Measurements from ENCODE around the gene ANK2. TPM values are rescaled to one million over a fixed set of nuclear protein-coding genes. Genes with fewer than 3 reads are reported as not detected.

ANK2 gene
- total and polyA plus RNA-seq, 2 experiments from 2014 or later: 7.7 to 40.4 TPM

DNA sequence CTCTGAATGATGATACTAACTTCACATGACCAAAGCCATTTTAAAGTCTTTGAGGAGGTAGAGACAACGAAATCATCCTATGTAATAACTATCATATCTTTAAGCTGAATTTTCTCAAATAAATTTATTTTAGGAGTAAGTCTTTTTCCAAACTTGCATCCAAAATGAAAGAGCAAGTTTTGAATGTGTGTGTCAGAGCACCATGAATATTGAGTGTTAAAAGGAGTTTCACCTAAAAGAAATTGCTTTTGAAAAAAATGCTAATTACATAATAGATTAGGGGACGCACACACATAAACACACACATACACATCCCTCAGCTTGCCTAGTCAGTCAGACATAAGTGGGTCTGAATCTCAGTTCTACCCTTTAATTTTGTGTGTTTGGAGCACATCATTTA is 1.9 kb downstream of the ANK2 start:
- H3K4me2 ChIP-seq: no peak overlapping the region
- Mint-ChIP-seq H3K4me1 (peaks cover 20% of the 10 kb centered on the region), H3K4me3 (no peak overlapping the region)

GRCh38 chr4:113052379-113052951 is 3.0 kb downstream of the ANK2 start:
- Histone ChIP-seq H4K20me1 (replicated peaks; ENCODE audit: insufficient read depth) (no peaks in the 10 kb centered on the region), H3K9me2 (ENCODE audit: insufficient read depth) (no peaks in the 10 kb centered on the region), H3K4me3 (no peak overlapping the region), H2AFZ (no peak overlapping the region), H3K4me2 (no peak overlapping the region), H3K4me1 (ENCODE audit: insufficient read depth) (peaks cover 33% of the 10 kb centered on the region), H3K27me3 (ENCODE audit: insufficient read depth) (no peaks in the 10 kb centered on the region), H3K27ac (ENCODE audit: low read depth) (0 out of 2 replicates have a peak overlapping the region, but pooled peaks have one; percentile 10), H3K36me3 (ENCODE audit: insufficient read depth) (no peaks in the 10 kb centered on the region), H3F3A (replicated peaks; ENCODE audit: low read depth) (no peaks in the 10 kb centered on the region), H3K79me2 (replicated peaks; ENCODE audit: insufficient read depth) (peaks cover 20% of the 10 kb centered on the region)
- DNase-seq (ENCODE audit: low spot score) (no peak), ATAC-seq (no peak)
- Mint-ChIP-seq H3K9me3 (no peaks in the 10 kb centered on the region), H3K27me3 (ENCODE audit: insufficient read depth, low read depth, poor library complexity) (peaks cover 2% of the 10 kb centered on the region), H3K27ac (0 out of 2 replicates have a peak overlapping the region, but pooled peaks have one; percentile 38), H3K4me3 (no peak overlapping the region), H3K36me3 (ENCODE audit: low read depth) (no peaks in the 10 kb centered on the region), H3K4me1 (peaks cover 17% of the 10 kb centered on the region)
- TF ChIP-seq ZNF331 (CRISPR knock-in tag; IDR thresholded peaks at IDR 0.05; ENCODE audit: low read depth): no peak
- no peak for TF ChIP-seq CREB1 (CRISPR knock-in tag; IDR thresholded peaks at IDR 0.05; ENCODE audit: low read depth)
- no peak for TF ChIP-seq EZH2 (IDR thresholded peaks at IDR 0.05; ENCODE audit: low read depth, unreplicated experiment)

More for the DNA sequence above, 1.9 kb downstream of the ANK2 start:
- TF ChIP-seq ZNF114 (CRISPR knock-in tag; IDR thresholded peaks at IDR 0.05): no peak
- TF ChIP-seq JUNB (IDR thresholded peaks at IDR 0.05; ENCODE audit: unreplicated experiment): no peak
- TF ChIP-seq CREB1 (CRISPR knock-in tag; IDR thresholded peaks at IDR 0.05; ENCODE audit: low read depth): no peak
- TF ChIP-seq ZNF331 (CRISPR knock-in tag; IDR thresholded peaks at IDR 0.05; ENCODE audit: low read depth): no peak
- no peak for TF ChIP-seq STAT1 (IDR thresholded peaks at IDR 0.05; ENCODE audit: unreplicated experiment)
- no peak for TF ChIP-seq POLR2AphosphoS5 (IDR thresholded peaks at IDR 0.05; ENCODE audit: low read depth)
- no peak for TF ChIP-seq EZH2phosphoT487 (IDR thresholded peaks at IDR 0.05; ENCODE audit: unreplicated experiment)
- TF ChIP-seq, protein P1, sequence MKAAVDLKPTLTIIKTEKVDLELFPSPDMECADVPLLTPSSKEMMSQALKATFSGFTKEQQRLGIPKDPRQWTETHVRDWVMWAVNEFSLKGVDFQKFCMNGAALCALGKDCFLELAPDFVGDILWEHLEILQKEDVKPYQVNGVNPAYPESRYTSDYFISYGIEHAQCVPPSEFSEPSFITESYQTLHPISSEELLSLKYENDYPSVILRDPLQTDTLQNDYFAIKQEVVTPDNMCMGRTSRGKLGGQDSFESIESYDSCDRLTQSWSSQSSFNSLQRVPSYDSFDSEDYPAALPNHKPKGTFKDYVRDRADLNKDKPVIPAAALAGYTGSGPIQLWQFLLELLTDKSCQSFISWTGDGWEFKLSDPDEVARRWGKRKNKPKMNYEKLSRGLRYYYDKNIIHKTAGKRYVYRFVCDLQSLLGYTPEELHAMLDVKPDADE (IDR thresholded peaks at IDR 0.05): no peak
- TF ChIP-seq, protein P2, sequence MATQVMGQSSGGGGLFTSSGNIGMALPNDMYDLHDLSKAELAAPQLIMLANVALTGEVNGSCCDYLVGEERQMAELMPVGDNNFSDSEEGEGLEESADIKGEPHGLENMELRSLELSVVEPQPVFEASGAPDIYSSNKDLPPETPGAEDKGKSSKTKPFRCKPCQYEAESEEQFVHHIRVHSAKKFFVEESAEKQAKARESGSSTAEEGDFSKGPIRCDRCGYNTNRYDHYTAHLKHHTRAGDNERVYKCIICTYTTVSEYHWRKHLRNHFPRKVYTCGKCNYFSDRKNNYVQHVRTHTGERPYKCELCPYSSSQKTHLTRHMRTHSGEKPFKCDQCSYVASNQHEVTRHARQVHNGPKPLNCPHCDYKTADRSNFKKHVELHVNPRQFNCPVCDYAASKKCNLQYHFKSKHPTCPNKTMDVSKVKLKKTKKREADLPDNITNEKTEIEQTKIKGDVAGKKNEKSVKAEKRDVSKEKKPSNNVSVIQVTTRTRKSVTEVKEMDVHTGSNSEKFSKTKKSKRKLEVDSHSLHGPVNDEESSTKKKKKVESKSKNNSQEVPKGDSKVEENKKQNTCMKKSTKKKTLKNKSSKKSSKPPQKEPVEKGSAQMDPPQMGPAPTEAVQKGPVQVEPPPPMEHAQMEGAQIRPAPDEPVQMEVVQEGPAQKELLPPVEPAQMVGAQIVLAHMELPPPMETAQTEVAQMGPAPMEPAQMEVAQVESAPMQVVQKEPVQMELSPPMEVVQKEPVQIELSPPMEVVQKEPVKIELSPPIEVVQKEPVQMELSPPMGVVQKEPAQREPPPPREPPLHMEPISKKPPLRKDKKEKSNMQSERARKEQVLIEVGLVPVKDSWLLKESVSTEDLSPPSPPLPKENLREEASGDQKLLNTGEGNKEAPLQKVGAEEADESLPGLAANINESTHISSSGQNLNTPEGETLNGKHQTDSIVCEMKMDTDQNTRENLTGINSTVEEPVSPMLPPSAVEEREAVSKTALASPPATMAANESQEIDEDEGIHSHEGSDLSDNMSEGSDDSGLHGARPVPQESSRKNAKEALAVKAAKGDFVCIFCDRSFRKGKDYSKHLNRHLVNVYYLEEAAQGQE (IDR thresholded peaks at IDR 0.05; ENCODE audit: unreplicated experiment): no peak
- TF ChIP-seq EZH2 (IDR thresholded peaks at IDR 0.05; ENCODE audit: low read depth, unreplicated experiment): no peak
- H2AFZ ChIP-seq: no peak overlapping the region
- H3K9me2 ChIP-seq (ENCODE audit: insufficient read depth): no peaks in the 10 kb centered on the region
- peaks cover 3% of the 10 kb centered on the region for H3K27me3 Mint-ChIP-seq (ENCODE audit: insufficient read depth, low read depth, poor library complexity)
- H3K36me3 Mint-ChIP-seq (ENCODE audit: low read depth): no peaks in the 10 kb centered on the region
- H3K9me3 Mint-ChIP-seq: no peaks in the 10 kb centered on the region
- H3K27ac Mint-ChIP-seq: no peak overlapping the region
- no peak overlapping the region for H3K4me3 ChIP-seq
- no peaks in the 10 kb centered on the region for H4K20me1 ChIP-seq (replicated peaks; ENCODE audit: insufficient read depth)
- H3K27me3 ChIP-seq (ENCODE audit: insufficient read depth): no peaks in the 10 kb centered on the region
- peaks cover 20% of the 10 kb centered on the region for H3K79me2 ChIP-seq (replicated peaks; ENCODE audit: insufficient read depth)
- ATAC-seq (no peak), DNase-seq (ENCODE audit: low spot score) (no peak)
- no peaks in the 10 kb centered on the region for H3F3A ChIP-seq (replicated peaks; ENCODE audit: low read depth)
- H3K4me1 ChIP-seq (ENCODE audit: insufficient read depth): peaks cover 33% of the 10 kb centered on the region
- H3K27ac ChIP-seq (ENCODE audit: low read depth): 0 out of 2 replicates have a peak overlapping the region, but pooled peaks have one; percentile 76
- H3K36me3 ChIP-seq (ENCODE audit: insufficient read depth): no peaks in the 10 kb centered on the region
